Vagina (tissue), 2 donors: ENCODE measurements around the gene GSG1L. TPM values are rescaled to one million over a fixed set of nuclear protein-coding genes. Genes with fewer than 3 reads are reported as not detected.

Experiments used
- DNase-seq, 2 donors: peaks; one replicate each; pipeline ENCODE4 v3.0.0-alpha.2; 2017; ENCODE audit errors: extremely low spot score in 2 of 2
- H3K27ac ChIP-seq: fragments of 200-600 bp; sonication (generic); one replicate; pipeline ENCODE4 v1.5.1; 2019
- H3K27me3 ChIP-seq: fragments of 200-600 bp; sonication (generic); one replicate; pipeline ENCODE4 v1.5.1; 2019
- H3K36me3 ChIP-seq, 2 donors: fragments of 200-600 bp; sonication (generic); one replicate each; pipeline ENCODE4 v1.5.1; 2017 to 2019
- H3K4me1 ChIP-seq: fragments of 200-600 bp; sonication (generic); one replicate; pipeline ENCODE4 v1.5.1; 2019
- H3K4me3 ChIP-seq, 2 donors: fragments of 200-600 bp; sonication (generic); 1 replicate in 1 of 2; 2 replicates in 1 of 2; pipeline ENCODE4 v1.5.1; 2016 to 2019
- H3K9me3 ChIP-seq: fragments of 200-600 bp; sonication (generic); one replicate; pipeline ENCODE4 v1.5.1; 2019
- POLR2A ChIP-seq, 2 donors: fragments of 450-650 bp; IDR thresholded peaks; one replicate each; pipeline ENCODE4 v1.6.1; 2017; ENCODE audit warnings: antibody characterized with exemption in 2 of 2, mild to moderate bottlenecking in 2 of 2, moderate library complexity in 2 of 2
- POLR2AphosphoS5 ChIP-seq, 2 donors: sonication (generic); formaldehyde crosslinking; IDR thresholded peaks; one replicate each; pipeline ENCODE4 v1.9.0; 2017; ENCODE audit warnings: antibody characterized with exemption in 2 of 2, mild to moderate bottlenecking in 2 of 2, low read depth in 1 of 2; ENCODE audit not compliant: insufficient read depth in 1 of 2
- intact Hi-C: fragments of 100-400 bp; cut with DNase I; formaldehyde crosslinking; loops from one replicate; pipeline ENCODE4 v1.15.1; 2023
- total RNA-seq: library from RNA; depleted of rRNA; stranded (reverse); fragments of >200 nt; gene quantifications from one replicate; pipeline ENCODE4 v1.2.3, GENCODE V29; 2016
- TF ChIP-seq, protein P1 (sequence below), 3 experiments: fragments of 450-650 bp in 2 of 3; fragments of 200-600 bp in 1 of 3; sonication (generic) in 1 of 3; IDR thresholded peaks; one replicate each; pipeline ENCODE4 v1.5.1; 2017 to 2019; ENCODE audit warnings: antibody characterized with exemption in 3 of 3, mild to moderate bottlenecking in 2 of 3, moderate library complexity in 2 of 3

GSG1L gene
- total RNA-seq, 1 donor from 2014 or later, result not detected

DNA sequence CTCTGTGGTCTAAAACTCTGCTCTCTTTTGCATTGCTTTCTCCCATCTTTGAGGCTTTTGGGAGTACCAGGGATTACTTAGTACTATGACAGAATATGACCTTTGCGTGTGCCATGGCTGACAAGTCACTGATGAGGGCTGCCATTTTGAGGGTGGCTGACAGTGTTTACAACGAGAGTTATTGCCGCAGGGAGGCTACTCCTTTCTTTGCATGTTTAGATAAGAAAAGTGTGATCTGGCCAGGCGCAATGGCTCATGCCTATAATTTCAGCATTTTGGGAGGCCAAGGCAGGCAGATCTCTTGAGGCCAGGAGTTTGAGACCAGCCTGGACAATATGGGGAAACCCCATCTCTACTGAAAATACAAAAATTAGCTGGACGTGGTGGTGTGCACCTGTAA lies 77.5 kb downstream of the GSG1L start:
- Histone ChIP-seq H3K36me3 (no peaks in the 10 kb centered on the region), H3K4me1 (no peaks in the 10 kb centered on the region), H3K27me3 (no peaks in the 10 kb centered on the region), H3K27ac (no peak overlapping the region), H3K4me3 (no peak overlapping the region), H3K9me3 (no peaks in the 10 kb centered on the region)
- peak in 1 of 2 donors; percentile 52 for DNase-seq
- TF ChIP-seq POLR2AphosphoS5 (IDR thresholded peaks at IDR 0.05; ENCODE audit: insufficient read depth in 1 of 2, low read depth in 1 of 2), result no peak
- TF ChIP-seq, protein P1, sequence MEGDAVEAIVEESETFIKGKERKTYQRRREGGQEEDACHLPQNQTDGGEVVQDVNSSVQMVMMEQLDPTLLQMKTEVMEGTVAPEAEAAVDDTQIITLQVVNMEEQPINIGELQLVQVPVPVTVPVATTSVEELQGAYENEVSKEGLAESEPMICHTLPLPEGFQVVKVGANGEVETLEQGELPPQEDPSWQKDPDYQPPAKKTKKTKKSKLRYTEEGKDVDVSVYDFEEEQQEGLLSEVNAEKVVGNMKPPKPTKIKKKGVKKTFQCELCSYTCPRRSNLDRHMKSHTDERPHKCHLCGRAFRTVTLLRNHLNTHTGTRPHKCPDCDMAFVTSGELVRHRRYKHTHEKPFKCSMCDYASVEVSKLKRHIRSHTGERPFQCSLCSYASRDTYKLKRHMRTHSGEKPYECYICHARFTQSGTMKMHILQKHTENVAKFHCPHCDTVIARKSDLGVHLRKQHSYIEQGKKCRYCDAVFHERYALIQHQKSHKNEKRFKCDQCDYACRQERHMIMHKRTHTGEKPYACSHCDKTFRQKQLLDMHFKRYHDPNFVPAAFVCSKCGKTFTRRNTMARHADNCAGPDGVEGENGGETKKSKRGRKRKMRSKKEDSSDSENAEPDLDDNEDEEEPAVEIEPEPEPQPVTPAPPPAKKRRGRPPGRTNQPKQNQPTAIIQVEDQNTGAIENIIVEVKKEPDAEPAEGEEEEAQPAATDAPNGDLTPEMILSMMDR (IDR thresholded peaks at IDR 0.05), result no peak
- TF ChIP-seq POLR2A (IDR thresholded peaks at IDR 0.05), result no peak
- intact Hi-C loops, result no loop called here

DNA sequence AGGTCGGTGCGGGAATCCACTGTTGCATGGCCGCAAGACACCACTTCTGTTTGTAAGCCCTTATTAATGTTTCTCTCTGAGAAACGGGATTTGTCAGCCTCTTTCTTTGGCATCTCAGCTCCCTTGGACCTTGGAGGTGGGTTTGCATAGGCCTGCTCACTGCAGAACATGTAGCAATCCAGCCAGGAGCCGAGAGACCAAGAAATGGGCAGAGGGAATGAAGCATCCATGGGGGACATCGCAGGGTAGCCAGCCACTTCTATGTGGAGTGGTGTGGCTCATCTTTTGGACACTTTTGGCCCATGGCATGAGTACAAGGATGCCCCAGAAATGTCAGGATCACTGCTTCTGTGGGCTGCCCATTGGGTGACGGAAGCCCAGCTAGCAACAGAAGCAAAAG lies 79.4 kb downstream of the GSG1L start:
- intact Hi-C loops, result no loop called here
- H3K9me3 ChIP-seq, result no peaks in the 10 kb centered on the region
- H3K27ac ChIP-seq, result no peak overlapping the region
- H3K4me3 ChIP-seq, result no peak overlapping the region
- no peaks in the 10 kb centered on the region for H3K4me1 ChIP-seq
- H3K36me3 ChIP-seq, result no peaks in the 10 kb centered on the region
- peak in 1 of 2 donors; percentile 31 for DNase-seq
- H3K27me3 ChIP-seq, result no peaks in the 10 kb centered on the region
- TF ChIP-seq, protein P1 (IDR thresholded peaks at IDR 0.05), result no peak
- TF ChIP-seq POLR2A (IDR thresholded peaks at IDR 0.05), result no peak
- no peak for TF ChIP-seq POLR2AphosphoS5 (IDR thresholded peaks at IDR 0.05; ENCODE audit: insufficient read depth in 1 of 2, low read depth in 1 of 2)

DNA sequence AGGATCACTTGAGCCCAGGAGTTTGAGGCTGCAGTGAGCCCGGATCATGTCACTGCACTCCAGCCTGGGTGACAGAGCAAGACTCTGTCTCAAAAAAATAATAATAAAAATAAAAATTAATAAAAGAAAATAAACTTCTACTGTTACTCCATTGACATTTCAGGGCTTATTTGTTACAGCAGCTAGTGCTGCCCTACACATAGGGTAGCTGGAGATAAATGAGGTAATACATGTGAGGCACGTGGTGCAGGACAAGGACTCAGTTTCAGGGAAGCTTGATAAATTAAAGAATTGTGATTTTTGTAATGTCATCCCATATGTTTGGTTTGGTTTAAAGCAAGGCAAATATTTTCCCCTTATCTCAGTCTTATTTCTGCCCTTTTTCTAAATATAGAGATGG lies 80.3 kb downstream of the GSG1L start:
- DNase-seq, result no peak
- intact Hi-C loops, result no loop called here
- Histone ChIP-seq H3K27ac (no peak overlapping the region), H3K36me3 (no peaks in the 10 kb centered on the region), H3K4me3 (no peak overlapping the region), H3K27me3 (no peaks in the 10 kb centered on the region), H3K9me3 (no peaks in the 10 kb centered on the region), H3K4me1 (no peaks in the 10 kb centered on the region)
- TF ChIP-seq, protein P1 (IDR thresholded peaks at IDR 0.05), result no peak
- no peak for TF ChIP-seq POLR2AphosphoS5 (IDR thresholded peaks at IDR 0.05; ENCODE audit: insufficient read depth in 1 of 2, low read depth in 1 of 2)
- TF ChIP-seq POLR2A (IDR thresholded peaks at IDR 0.05), result no peak

DNA sequence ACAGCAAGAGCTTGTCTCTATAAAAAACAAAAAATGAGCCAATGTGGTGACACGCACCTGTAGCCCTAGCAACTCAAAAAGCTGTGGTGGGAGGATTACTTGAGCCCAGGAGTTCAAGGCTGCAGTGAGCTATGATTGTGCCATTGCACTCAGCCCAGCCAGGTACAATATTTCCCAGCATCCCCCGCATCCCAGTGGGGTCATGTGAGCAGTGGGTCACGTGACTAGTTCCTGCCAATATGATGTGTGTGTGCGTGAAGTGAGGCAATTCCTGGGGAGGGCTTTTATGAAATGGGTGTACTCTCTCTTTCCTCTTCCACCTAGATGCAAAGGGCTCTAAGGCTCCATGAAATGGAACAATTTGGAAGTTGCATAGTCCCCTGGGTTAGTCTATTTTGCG lies 81.3 kb downstream of the GSG1L start:
- H3K27me3 ChIP-seq, result no peaks in the 10 kb centered on the region
- H3K36me3 ChIP-seq, result no peaks in the 10 kb centered on the region
- H3K9me3 ChIP-seq, result no peaks in the 10 kb centered on the region
- peak in 1 of 2 donors; percentile 52 for DNase-seq
- TF ChIP-seq, protein P1 (IDR thresholded peaks at IDR 0.05), result no peak
- TF ChIP-seq POLR2AphosphoS5 (IDR thresholded peaks at IDR 0.05; ENCODE audit: insufficient read depth in 1 of 2, low read depth in 1 of 2), result no peak
- TF ChIP-seq POLR2A (IDR thresholded peaks at IDR 0.05), result no peak
- no peaks in the 10 kb centered on the region for H3K4me1 ChIP-seq
- H3K4me3 ChIP-seq, result no peak overlapping the region
- intact Hi-C loops, result no loop called here
- H3K27ac ChIP-seq, result no peak overlapping the region

DNA sequence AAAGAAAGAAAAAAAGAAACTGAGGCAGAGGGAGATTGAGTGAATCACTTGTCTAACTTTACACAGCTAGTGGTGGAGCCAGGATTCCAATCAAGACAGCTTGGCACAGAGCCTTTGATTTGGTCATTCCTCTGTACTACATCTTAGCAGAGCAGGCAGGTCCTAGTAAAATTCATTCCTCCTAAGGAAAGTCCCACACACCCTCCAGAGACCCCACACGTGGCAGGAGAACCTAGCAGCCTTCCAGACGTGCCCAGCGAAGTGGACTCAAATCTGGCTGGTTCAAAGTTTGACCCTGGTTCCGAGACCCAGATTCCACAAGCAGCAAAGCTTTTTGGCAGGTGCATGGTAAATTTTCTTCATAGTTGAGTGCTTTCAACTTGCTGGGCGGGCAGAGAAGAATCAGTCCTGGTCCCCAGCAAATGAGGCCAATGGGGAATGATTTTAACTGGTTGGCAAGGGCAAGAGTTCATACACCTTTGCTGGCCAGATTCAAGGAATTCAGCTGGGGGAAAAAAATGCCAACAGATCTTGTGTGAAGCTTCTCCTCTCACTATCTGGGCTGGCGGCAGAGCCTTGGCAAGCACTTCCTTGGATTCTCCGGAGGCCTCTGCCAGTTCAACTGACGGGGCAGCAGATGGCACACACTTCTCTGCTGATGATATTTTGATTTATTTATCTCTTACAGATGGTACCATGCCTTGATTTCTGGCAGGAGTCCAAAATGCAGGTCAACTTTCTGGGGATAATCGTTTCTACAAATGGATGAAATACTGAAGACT lies 82.4 kb downstream of the GSG1L start:
- no peaks in the 10 kb centered on the region for H3K27me3 ChIP-seq
- no peaks in the 10 kb centered on the region for H3K4me1 ChIP-seq
- no peak overlapping the region for H3K4me3 ChIP-seq
- intact Hi-C loops, result no loop called here
- peak in 1 of 2 donors; percentile 61 for DNase-seq
- no peak overlapping the region for H3K27ac ChIP-seq
- H3K9me3 ChIP-seq, result no peaks in the 10 kb centered on the region
- H3K36me3 ChIP-seq, result no peaks in the 10 kb centered on the region
- TF ChIP-seq POLR2A (IDR thresholded peaks at IDR 0.05), result no peak
- TF ChIP-seq POLR2AphosphoS5 (IDR thresholded peaks at IDR 0.05; ENCODE audit: insufficient read depth in 1 of 2, low read depth in 1 of 2), result no peak
- TF ChIP-seq, protein P1 (IDR thresholded peaks at IDR 0.05), result no peak
